Measurements from ENCODE around the gene DNER. TPM values are rescaled to one million over a fixed set of nuclear protein-coding genes. Genes with fewer than 3 reads are reported as not detected.
A peak's percentile ranks its signal among the peaks of the same experiment; 100 is the strongest.

DNER gene
- total RNA-seq, 4 donors from 2014 or later: 0.41 to 2.6 (median 1.2) TPM

DNA sequence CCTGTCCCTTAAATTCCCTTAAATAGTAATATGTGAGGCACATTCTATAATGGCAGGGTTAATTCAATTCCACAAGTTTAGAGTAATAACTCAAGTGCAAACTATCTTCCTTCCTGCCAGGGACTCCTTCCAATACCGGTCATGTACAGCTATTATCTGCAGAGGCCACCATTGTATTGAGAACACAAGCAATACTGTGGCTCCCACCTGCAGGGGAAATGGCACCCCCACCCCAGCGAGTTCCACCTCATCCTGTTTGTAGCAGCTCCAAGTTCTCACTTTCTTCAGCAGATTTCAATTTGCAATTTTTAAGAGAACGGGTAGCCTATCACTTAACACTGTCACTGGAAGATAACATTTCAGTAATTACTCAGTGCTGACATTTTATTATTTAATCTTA, 271.2 kb downstream of the DNER start:
- no peak for DNase-seq
- Histone ChIP-seq H3K9me3 (no peaks in the 10 kb centered on the region), H3K36me3 (no peaks in the 10 kb centered on the region), H3K4me1 (peaks cover 10 to 31% of the 10 kb centered on the region in 2 donors), H3K4me3 (no peak overlapping the region), H3K27me3 (no peaks in the 10 kb centered on the region), H3K27ac (peak overlapping the region in 2 of 4 donors; percentile 83 to 88)
- in situ Hi-C loops (cut with MboI; ENCODE audit: low sequenced_read_pairs in 4 of 4): no loop called here
- no peak for TF ChIP-seq POLR2A (IDR thresholded peaks at IDR 0.05)
- TF ChIP-seq, protein P1, sequence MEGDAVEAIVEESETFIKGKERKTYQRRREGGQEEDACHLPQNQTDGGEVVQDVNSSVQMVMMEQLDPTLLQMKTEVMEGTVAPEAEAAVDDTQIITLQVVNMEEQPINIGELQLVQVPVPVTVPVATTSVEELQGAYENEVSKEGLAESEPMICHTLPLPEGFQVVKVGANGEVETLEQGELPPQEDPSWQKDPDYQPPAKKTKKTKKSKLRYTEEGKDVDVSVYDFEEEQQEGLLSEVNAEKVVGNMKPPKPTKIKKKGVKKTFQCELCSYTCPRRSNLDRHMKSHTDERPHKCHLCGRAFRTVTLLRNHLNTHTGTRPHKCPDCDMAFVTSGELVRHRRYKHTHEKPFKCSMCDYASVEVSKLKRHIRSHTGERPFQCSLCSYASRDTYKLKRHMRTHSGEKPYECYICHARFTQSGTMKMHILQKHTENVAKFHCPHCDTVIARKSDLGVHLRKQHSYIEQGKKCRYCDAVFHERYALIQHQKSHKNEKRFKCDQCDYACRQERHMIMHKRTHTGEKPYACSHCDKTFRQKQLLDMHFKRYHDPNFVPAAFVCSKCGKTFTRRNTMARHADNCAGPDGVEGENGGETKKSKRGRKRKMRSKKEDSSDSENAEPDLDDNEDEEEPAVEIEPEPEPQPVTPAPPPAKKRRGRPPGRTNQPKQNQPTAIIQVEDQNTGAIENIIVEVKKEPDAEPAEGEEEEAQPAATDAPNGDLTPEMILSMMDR (IDR thresholded peaks at IDR 0.05 in 4 of 5, conservative IDR thresholded peaks at IDR 0.05 in 1 of 5): no peak
- intact Hi-C loops (cut with DNase I; ENCODE audit: low total_unique reads): no loop called here
- no peak for ATAC-seq

DNA sequence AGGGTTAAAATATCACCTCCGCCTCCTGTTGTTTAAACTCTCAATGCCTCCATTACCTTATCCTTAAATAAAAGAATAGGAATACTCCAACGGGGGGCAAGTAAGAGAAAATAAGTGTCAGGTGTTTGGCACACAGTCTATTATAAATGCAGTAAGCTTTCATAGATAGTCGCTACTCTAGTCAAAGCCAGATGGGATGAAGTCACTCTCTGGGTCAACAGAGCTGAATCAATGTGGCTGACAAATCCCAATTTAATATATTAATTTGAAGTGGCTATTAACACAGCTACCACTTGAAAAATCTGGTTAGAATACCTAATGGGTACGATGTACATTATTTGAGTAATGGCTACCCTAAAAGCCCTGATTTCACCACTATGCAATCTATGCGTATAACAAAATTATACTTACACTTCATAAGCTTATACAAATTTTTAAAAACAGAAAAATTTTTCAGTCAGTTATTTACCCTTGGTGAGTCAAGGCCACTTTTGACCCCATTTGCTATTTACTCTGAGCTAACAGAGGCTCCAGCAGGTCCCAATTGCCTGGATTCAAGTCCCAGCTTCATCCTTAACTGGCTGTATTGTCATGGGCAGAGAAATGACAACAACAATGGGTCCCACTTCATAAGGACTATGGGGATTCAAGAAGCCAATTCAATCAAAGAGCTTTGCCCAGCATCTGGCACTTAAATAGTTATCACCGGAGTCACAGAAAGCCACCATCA, 275.8 kb downstream of the DNER start:
- DNase-seq (no peak), ATAC-seq (no peak)
- no peak overlapping the region for H3K4me3 ChIP-seq
- intact Hi-C loops (cut with DNase I; ENCODE audit: low total_unique reads): no loop called here
- peaks cover 0 to 2% of the 10 kb centered on the region in 2 donors for H3K4me1 ChIP-seq
- no peak overlapping the region for H3K27ac ChIP-seq
- no peak for TF ChIP-seq POLR2A (IDR thresholded peaks at IDR 0.05)
- TF ChIP-seq, protein P1 (IDR thresholded peaks at IDR 0.05 in 4 of 5, conservative IDR thresholded peaks at IDR 0.05 in 1 of 5): no peak
- H3K27me3 ChIP-seq: no peaks in the 10 kb centered on the region
- no peaks in the 10 kb centered on the region for H3K9me3 ChIP-seq
- H3K36me3 ChIP-seq: no peaks in the 10 kb centered on the region
- in situ Hi-C loops (cut with MboI; ENCODE audit: low sequenced_read_pairs in 4 of 4): loop anchor here in 2 of 4 donors (10.0 kb wide), 1 partner anchor 146 kb away; no protein-coding TSS in a partner anchor

DNA sequence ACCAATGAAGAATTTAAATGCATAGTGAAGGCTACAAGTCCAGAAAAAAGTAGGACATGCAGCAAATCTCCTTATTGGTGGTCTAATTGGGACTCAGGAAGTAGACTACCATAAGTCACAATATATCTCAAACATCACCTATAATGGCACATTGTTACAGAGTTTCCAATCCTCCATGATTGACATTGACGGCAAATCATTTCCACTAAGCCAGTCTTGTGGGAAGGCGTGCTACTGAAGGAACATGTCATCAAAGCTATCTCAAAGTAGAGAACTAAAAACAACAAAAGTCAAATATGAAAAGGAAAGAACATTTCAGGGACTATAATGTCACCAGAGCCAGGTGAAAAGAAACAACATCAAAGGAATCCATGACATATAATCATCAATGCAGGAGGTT, 276.9 kb downstream of the DNER start:
- in situ Hi-C loops (cut with MboI; ENCODE audit: low sequenced_read_pairs in 4 of 4): loop anchor here in 2 of 4 donors (10.0 kb wide), 1 partner anchor 147 kb away; no protein-coding TSS in a partner anchor
- ATAC-seq: no peak

DNA sequence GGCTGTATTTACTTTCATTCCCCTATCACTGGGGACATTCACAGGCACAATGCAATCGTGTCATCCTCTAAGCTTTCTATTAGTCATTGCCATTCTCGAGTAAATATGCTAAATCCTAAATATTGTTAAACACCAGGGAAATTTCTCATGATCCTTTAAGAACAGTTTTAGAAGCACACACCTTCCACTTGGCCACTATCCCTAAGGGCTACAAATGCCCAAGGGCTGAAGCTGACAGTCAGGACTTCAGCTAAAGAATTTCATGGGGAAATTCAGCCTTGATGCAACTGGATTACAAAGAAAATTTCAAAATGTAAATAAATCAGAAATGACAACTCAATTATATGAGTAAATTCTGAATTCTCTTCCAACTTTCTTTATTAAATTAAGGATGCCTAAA, 280.2 kb downstream of the DNER start:
- no peak for DNase-seq
- Histone ChIP-seq H3K9me3 (no peaks in the 10 kb centered on the region), H3K27me3 (no peaks in the 10 kb centered on the region), H3K27ac (no peak overlapping the region), H3K4me1 (no peaks in the 10 kb centered on the region), H3K4me3 (no peak overlapping the region), H3K36me3 (no peaks in the 10 kb centered on the region)
- in situ Hi-C loops (cut with MboI; ENCODE audit: low sequenced_read_pairs in 4 of 4) (loop anchor here (5.0 to 10.0 kb wide), 2 partner anchors 151 to 153 kb away; no protein-coding TSS in a partner anchor), intact Hi-C loops (cut with DNase I; ENCODE audit: low total_unique reads) (no loop called here)
- no peak for TF ChIP-seq POLR2A (IDR thresholded peaks at IDR 0.05)
- TF ChIP-seq, protein P1 (IDR thresholded peaks at IDR 0.05 in 4 of 5, conservative IDR thresholded peaks at IDR 0.05 in 1 of 5): no peak
- ATAC-seq: peak in 1 of 2 donors; percentile 44

More for the DNA sequence above, 276.9 kb downstream of the DNER start:
- no peaks in the 10 kb centered on the region for H3K4me1 ChIP-seq
- no peak overlapping the region for H3K4me3 ChIP-seq
- no peaks in the 10 kb centered on the region for H3K36me3 ChIP-seq
- H3K9me3 ChIP-seq: no peaks in the 10 kb centered on the region
- no peak for TF ChIP-seq POLR2A (IDR thresholded peaks at IDR 0.05)
- TF ChIP-seq, protein P1 (IDR thresholded peaks at IDR 0.05 in 4 of 5, conservative IDR thresholded peaks at IDR 0.05 in 1 of 5): no peak
- DNase-seq: no peak
- intact Hi-C loops (cut with DNase I; ENCODE audit: low total_unique reads): no loop called here
- no peaks in the 10 kb centered on the region for H3K27me3 ChIP-seq
- H3K27ac ChIP-seq: no peak overlapping the region

Data from gastrocnemius medialis (tissue), 4 donors.